HG02642 (cell line): ENCODE results near the gene HOXA1.

ENCODE experiments used
- ATAC-seq: cut with Tn5 transposase; IDR thresholded peaks from one replicate; pipeline ENCODE4 v1.9.1; 2021; ENCODE audit warnings: mild to moderate bottlenecking; ENCODE audit not compliant: unreplicated experiment, poor library complexity

HOXA1 gene

GRCh38 chr7:27095897-27096767 lies at the start of gene HOXA1:
HOXA1 (minus strand) TSS chr7:27096000; CDS start chr7:27095912, 88 bp downstream.
- ATAC-seq = peak; percentile 84

GRCh38 chr7:27145165-27145913 lies 49.5 kb upstream of the HOXA1 start:
- no peak for ATAC-seq

DNA sequence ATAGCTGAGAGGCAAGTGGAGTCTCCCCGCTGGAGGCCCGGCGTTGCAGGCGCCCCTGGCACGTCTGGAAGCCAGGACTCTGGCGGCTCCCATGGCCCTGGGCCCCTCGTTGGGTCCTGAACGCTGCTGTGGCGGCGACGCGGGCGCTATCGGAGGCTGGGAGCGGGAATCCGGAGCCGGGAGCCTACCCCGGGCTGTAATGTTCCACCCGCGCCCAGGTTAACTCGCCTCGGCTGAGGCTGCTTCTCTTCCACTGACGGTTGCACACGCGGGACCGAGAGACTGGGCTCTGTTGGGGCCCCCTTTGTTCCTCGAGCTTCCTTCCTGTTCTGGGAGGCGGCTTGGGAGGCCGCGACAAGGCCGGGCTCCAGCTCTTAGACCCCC lies 49.0 kb upstream of the HOXA1 start:
- ATAC-seq = no peak

GRCh38 chr7:27143950-27144780 lies 48.4 kb upstream of the HOXA1 start:
- no peak for ATAC-seq

- ATAC-seq = no peak
These were observed 47.5 kb upstream of the HOXA1 start, which contains the start of gene HOXA5 for GRCh38 chr7:27143023-27143949. HOXA5 (minus strand) TSS chr7:27143681; CDS start chr7:27143607, 74 bp downstream.

DNA sequence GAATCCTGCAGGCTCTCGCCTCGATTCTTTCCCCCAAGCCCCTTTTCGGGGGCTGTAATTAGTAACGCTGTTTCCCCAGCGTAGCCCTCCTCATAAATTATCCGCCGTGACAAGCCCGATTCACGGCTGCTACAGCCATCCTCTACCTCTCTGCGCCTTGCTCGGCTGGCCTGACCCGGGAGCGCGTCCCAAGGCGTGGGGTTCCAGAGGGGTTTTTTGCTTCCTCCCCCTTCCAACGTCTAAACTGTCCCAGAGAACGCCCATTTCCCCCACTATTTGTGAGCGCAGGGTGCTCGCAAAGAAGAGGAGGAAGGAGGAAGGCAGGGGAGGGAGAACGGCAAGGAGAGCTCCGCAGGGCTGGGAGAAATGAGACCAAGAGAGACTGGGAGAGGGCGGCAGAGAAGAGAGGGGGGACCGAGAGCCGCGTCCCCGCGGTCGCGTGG lies 46.8 kb upstream of the HOXA1 start:
- no peak for ATAC-seq

- ATAC-seq = no peak
These were observed 46.3 kb upstream of the HOXA1 start for GRCh38 chr7:27141923-27142579.

- ATAC-seq = no peak
These were observed 45.5 kb upstream of the HOXA1 start for GRCh38 chr7:27141137-27141922.

GRCh38 chr7:27140126-27140857 lies 44.5 kb upstream of the HOXA1 start:
- ATAC-seq = no peak

GRCh38 chr7:27139334-27140125 lies 43.7 kb upstream of the HOXA1 start:
- no peak for ATAC-seq

- ATAC-seq = no peak
These were observed 43.2 kb upstream of the HOXA1 start for GRCh38 chr7:27138985-27139333.

GRCh38 chr7:27138472-27138871 lies 42.7 kb upstream of the HOXA1 start:
- ATAC-seq = no peak

- ATAC-seq = no peak
These were observed 42.0 kb upstream of the HOXA1 start for GRCh38 chr7:27137640-27138315.

DNA sequence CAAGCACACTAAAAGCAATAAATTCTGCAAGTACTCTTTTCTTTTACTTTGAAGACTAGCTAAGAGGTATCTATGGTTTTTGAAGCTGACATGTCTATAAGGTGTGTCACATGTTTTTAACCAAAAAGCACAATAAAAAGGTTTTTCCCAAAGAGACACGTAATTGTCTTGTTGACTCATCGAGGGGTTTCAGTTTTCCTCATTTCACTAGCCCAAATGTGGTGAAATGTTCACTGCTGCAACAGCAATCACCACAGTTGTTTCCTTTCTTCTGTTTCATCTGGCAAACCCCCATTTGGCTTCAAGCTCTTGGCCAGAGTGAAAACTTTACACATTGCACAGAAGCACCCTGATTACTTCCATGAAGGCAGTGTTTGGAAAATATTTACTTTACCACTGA lies 38.6 kb upstream of the HOXA1 start:
- ATAC-seq = no peak

GRCh38 chr7:27133409-27134231 lies 37.8 kb upstream of the HOXA1 start:
- no peak for ATAC-seq
